Mesendoderm (in vitro differentiated cells): ENCODE results near the gene NOTUM.
A peak's percentile ranks its signal among the peaks of the same experiment; 100 is the strongest.

Source experiments
- DNase-seq: peaks from one replicate; pipeline ENCODE4 v3.0.0; 2013
- H2AK5ac ChIP-seq: 2 replicates; pipeline ENCODE4 v1.6.1; 2013; ENCODE audit warnings: low read length, inconsistent platforms
- H2BK120ac ChIP-seq: 2 replicates; pipeline ENCODE4 v1.6.1; 2013; ENCODE audit warnings: low read depth, mild to moderate bottlenecking, low read length, moderate library complexity, mixed read lengths
- H2BK15ac ChIP-seq: replicated peaks from 2 replicates; pipeline ENCODE4 v1.6.1; 2013; ENCODE audit warnings: low read depth, mild to moderate bottlenecking, moderate library complexity
- H2BK5ac ChIP-seq: 2 replicates; pipeline ENCODE4 v1.6.1; 2013; ENCODE audit warnings: low read length, inconsistent platforms
- H3K18ac ChIP-seq: 2 replicates; pipeline ENCODE4 v1.6.1; 2013; ENCODE audit warnings: mild to moderate bottlenecking, low read length, mixed read lengths
- H3K23ac ChIP-seq: one replicate; pipeline ENCODE4 v1.6.1; 2013; ENCODE audit warnings: low read length
- H3K27ac ChIP-seq: 2 replicates; pipeline ENCODE4 v1.5.1; 2013; ENCODE audit warnings: low read depth, mild to moderate bottlenecking, inconsistent platforms, low read length, moderate library complexity
- H3K27me3 ChIP-seq: 2 replicates; pipeline ENCODE4 v1.6.1; 2013; ENCODE audit warnings: low read length, control low read depth, mild to moderate bottlenecking, inconsistent platforms; ENCODE audit not compliant: insufficient read depth, poor library complexity
- H3K36me3 ChIP-seq: 2 replicates; pipeline ENCODE4 v1.6.1; 2013; ENCODE audit warnings: low read length, inconsistent platforms; ENCODE audit not compliant: control insufficient read depth, insufficient read depth
- H3K4ac ChIP-seq: one replicate; pipeline ENCODE4 v1.6.1; 2013; ENCODE audit warnings: low read depth, mild to moderate bottlenecking, low read length, moderate library complexity
- H3K4me1 ChIP-seq: 2 replicates; pipeline ENCODE4 v1.6.1; 2013; ENCODE audit warnings: low read depth, low read length, inconsistent platforms; ENCODE audit not compliant: control insufficient read depth
- H3K4me2 ChIP-seq: 2 replicates; pipeline ENCODE4 v1.6.1; 2013; ENCODE audit warnings: low read length
- H3K4me3 ChIP-seq: 2 replicates; pipeline ENCODE4 v1.5.1; 2013; ENCODE audit warnings: mild to moderate bottlenecking, low read length
- H3K56ac ChIP-seq: one replicate; pipeline ENCODE4 v1.6.1; 2013; ENCODE audit warnings: low read length
- H3K79me1 ChIP-seq: 2 replicates; pipeline ENCODE4 v1.6.1; 2013; ENCODE audit warnings: low read length, inconsistent platforms
- H3K79me2 ChIP-seq: 2 replicates; pipeline ENCODE4 v1.6.1; 2013; ENCODE audit warnings: mild to moderate bottlenecking, low read length; ENCODE audit not compliant: control insufficient read depth, insufficient read depth
- H3K9ac ChIP-seq: 2 replicates; pipeline ENCODE4 v1.6.1; 2013; ENCODE audit warnings: low read length, inconsistent platforms
- H4K5ac ChIP-seq: one replicate; pipeline ENCODE4 v1.6.1; 2013; ENCODE audit warnings: low read length
- H4K8ac ChIP-seq: one replicate; pipeline ENCODE4 v1.6.1; 2013; ENCODE audit warnings: low read depth, mild to moderate bottlenecking, control low read depth, low read length, moderate library complexity
- WGBS: extraction: QIAGEN DNeasy Blood & Tissue Kit; methylation state at CpG from one replicate; pipeline ENCODE4 v1.1.7; 2013; ENCODE audit warnings: low lambda C conversion rate, missing lambda C conversion rate; ENCODE audit not compliant: insufficient coverage; ENCODE audit errors: extremely low coverage; 5-methylcytosine and 5-hydroxymethylcytosine counted together

Gene NOTUM

GRCh38 chr17:81966343-81967243 is 5.6 kb upstream of the NOTUM start:
- peak overlapping the region; percentile 29 for H2AK5ac ChIP-seq

DNA sequence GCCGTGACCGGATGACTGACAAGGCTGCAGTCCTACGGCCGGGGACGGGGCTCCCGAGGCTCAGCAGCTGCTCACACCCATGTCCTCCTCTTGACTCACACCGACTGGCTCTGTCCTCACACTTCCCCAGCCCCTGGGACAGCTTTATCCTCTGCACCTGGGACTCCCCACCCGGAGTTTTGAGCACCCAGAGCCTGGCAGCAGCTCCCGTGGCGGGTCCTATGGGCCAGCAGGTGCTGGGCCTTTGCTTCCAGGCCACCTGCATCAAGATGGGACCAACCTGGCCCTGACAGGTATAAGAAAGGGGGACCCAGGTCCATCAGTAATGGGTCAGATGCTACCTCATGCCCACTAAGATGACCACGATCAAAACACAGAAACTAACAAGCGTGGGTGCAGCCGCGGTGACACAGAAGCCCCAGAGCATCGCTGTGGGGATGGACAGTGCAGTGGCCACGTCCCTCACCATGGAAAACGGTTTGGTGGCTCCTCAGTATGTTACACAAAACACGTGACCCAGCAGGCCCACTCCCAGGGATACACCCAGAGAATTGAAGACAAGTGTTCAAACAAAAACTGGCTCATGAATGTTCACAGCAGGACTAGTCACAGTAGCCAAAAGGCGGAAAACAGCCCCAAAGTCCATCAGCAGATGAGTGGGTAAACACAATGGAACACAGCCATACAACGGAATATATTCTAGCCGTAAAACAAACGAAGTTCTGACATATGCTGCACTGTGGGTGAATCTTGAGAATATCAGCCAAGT is 3.3 kb upstream of the NOTUM start:
- Histone ChIP-seq H2BK5ac (no peak overlapping the region), H3K4ac (no peak overlapping the region), H3K4me1 (peaks cover 12% of the 10 kb centered on the region), H3K18ac (no peak overlapping the region), H3K4me2 (no peak overlapping the region), H3K9ac (no peak overlapping the region), H2BK120ac (no peak overlapping the region), H3K4me3 (no peak overlapping the region), H4K8ac (no peak overlapping the region), H3K79me1 (no peaks in the 10 kb centered on the region), H3K27ac (peak overlapping the region; percentile 32), H3K27me3 (no peaks in the 10 kb centered on the region), H3K56ac (peak overlapping the region; percentile 53), H3K79me2 (no peaks in the 10 kb centered on the region), H3K36me3 (no peaks in the 10 kb centered on the region), H3K23ac (no peak overlapping the region), H2AK5ac (no peak overlapping the region), H4K5ac (no peak overlapping the region), H2BK15ac (no peak overlapping the region)
- DNase-seq, result no peak
- WGBS, result no CpG with 5 or more reads among the region's 22 CpGs

More at GRCh38 chr17:81966343-81967243, 5.6 kb upstream of the NOTUM start:
- Histone ChIP-seq H4K5ac (no peak overlapping the region), H3K27me3 (no peaks in the 10 kb centered on the region), H3K56ac (peak overlapping the region; percentile 45), H3K4ac (peak overlapping the region; percentile 6), H3K79me1 (no peaks in the 10 kb centered on the region), H3K27ac (no peak overlapping the region), H3K18ac (peak overlapping the region; percentile 22), H2BK5ac (no peak overlapping the region), H2BK15ac (no peak overlapping the region), H3K36me3 (no peaks in the 10 kb centered on the region), H2BK120ac (no peak overlapping the region), H4K8ac (no peak overlapping the region), H3K4me3 (no peak overlapping the region), H3K4me2 (no peak overlapping the region), H3K79me2 (no peaks in the 10 kb centered on the region), H3K4me1 (peaks cover 12% of the 10 kb centered on the region), H3K9ac (peak overlapping the region; percentile 3), H3K23ac (no peak overlapping the region)
- peak; percentile 65 for DNase-seq
- WGBS, result no CpG with 5 or more reads among the region's 41 CpGs

DNA sequence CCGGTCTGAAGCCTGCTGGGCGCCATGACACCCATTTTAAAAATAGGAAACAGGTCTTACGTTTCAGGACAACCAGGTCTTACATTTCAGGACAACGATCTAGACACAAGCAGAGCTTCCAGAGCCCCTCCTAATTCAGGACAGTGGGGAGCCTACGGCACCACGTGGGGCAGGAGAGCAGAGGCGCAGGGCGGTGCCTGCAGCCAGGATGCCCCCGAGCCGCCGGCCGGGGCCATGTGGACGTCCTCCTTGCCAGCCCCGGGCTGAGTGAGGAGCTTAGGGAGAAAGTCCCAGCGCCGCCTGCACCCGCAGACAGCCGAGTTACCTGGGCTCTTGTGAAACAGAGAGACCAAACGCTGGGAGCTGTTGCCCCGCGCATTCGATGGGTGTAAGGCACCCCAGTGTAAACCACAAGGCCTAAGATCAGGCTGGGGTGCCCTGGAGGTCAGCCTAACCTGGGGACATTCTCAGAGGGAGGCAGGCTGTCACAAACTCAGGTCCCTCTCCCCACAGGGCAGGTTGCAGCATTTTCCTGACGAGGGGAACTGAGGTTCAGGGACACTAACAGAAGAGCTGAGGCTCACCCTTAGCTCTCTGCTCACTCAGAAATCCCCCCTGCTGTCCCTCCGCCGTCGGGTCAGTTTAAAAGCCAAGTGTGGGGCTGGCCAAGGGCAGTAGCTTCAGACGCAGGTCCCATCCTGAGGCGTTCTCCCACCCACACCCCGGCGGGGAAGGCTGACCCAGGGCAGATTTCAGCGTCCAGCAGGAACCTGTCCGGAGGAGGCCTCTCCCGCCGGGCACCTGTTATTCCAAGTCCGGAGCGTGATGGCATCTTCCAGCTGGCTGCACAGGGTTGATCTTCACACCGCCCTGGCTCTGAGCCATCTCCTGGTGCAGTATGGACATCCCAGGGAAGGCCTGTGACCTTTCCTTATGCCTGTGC is 1.8 kb upstream of the NOTUM start:
- DNase-seq, result no peak
- Histone ChIP-seq H3K36me3 (no peaks in the 10 kb centered on the region), H3K4me1 (peaks cover 12% of the 10 kb centered on the region), H2AK5ac (no peak overlapping the region), H2BK120ac (no peak overlapping the region), H3K9ac (peak overlapping the region; percentile 63), H3K4me2 (no peak overlapping the region), H3K56ac (peak overlapping the region; percentile 73), H4K5ac (no peak overlapping the region), H2BK5ac (no peak overlapping the region), H3K79me1 (no peaks in the 10 kb centered on the region), H4K8ac (no peak overlapping the region), H3K4me3 (no peak overlapping the region), H3K23ac (no peak overlapping the region), H3K18ac (no peak overlapping the region), H3K4ac (peak overlapping the region; percentile 41), H2BK15ac (no peak overlapping the region), H3K27me3 (peaks cover 6% of the 10 kb centered on the region), H3K79me2 (no peaks in the 10 kb centered on the region), H3K27ac (peak overlapping the region; percentile 12)
- WGBS, result no CpG with 5 or more reads among the region's 37 CpGs

DNA sequence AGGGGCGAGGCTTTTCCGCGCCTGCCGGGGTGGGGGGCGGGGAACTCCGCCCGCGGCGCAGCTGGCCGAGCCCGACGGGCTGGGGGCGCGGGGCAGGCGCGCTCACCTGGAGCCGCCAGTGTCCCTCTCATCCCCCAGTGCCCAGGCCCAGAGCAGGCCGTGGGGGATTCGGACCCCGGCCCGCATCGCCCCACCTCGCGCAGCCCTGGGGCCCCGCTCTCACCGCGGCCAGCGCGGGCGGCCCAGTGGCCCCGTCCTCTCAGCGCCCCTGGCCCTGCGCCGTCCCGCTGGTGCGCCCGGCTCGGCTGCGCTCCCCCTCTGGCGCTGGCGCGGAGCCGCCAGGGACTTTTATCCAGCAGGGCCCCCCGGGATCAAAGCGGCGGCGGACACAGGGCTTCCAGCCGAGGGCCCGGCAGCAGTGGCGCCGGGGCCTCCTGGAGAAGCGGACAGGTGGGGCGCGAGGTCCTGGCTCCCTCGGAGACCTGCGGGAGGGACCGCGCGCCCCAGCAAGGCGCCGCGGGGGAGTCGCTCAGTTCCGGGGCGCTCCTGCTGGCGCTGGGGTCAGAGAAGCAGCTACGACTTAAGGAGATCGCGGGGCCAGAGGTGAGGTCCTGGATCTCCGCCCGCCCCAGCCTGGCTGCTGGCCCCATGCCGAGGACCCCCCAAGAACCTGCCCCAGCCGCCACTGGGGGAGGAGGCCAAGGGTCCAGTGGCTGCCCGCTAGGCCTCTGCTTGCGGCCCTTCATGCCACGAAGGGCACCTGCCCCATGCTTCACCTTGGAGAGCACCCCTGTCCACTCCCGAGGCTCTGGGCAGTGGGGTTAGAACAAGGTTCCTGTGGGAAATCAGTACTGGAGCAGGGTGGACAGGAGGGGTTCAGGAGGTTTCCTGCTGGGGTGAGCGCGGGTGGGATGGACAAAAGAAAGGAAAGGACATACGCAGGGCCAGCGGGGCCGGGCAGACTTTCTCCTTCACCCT is 823 bp upstream of the NOTUM start:
- H2BK120ac ChIP-seq, result no peak overlapping the region
- H2AK5ac ChIP-seq, result no peak overlapping the region
- peak overlapping the region; percentile 32 for H3K18ac ChIP-seq
- no peak overlapping the region for H2BK15ac ChIP-seq
- H4K8ac ChIP-seq, result no peak overlapping the region
- H3K4me2 ChIP-seq, result peak overlapping the region; percentile 50
- H3K27ac ChIP-seq, result peak overlapping the region; percentile 28
- H3K4me1 ChIP-seq, result peaks cover 5% of the 10 kb centered on the region
- H3K9ac ChIP-seq, result peak overlapping the region; percentile 63
- no peak overlapping the region for H3K23ac ChIP-seq
- no peak overlapping the region for H4K5ac ChIP-seq
- no peaks in the 10 kb centered on the region for H3K36me3 ChIP-seq
- H3K79me2 ChIP-seq, result no peaks in the 10 kb centered on the region
- H3K4me3 ChIP-seq, result no peak overlapping the region
- peaks cover 6% of the 10 kb centered on the region for H3K27me3 ChIP-seq
- DNase-seq, result no peak
- H3K79me1 ChIP-seq, result no peaks in the 10 kb centered on the region
- H3K4ac ChIP-seq, result peak overlapping the region; percentile 19
- no CpG with 5 or more reads among the region's 82 CpGs for WGBS
- H2BK5ac ChIP-seq, result no peak overlapping the region
- peak overlapping the region; percentile 73 for H3K56ac ChIP-seq
